Dedifferentiated amniotic fluid mesenchymal stem cell (primary cell): ENCODE measurements around the gene SMIM3.
A peak's percentile ranks its signal among the peaks of the same experiment; 100 is the strongest.
"Not testable (repeated sequence)": the region's sequence is repeated elsewhere in the genome, so short reads cannot be mapped to it uniquely, and the experiment has no call there.

Experiments
- DNase-seq: peaks from one replicate; pipeline ENCODE4 v3.0.0-alpha.2; 2016; ENCODE audit errors: extremely low spot score

SMIM3 gene

DNA sequence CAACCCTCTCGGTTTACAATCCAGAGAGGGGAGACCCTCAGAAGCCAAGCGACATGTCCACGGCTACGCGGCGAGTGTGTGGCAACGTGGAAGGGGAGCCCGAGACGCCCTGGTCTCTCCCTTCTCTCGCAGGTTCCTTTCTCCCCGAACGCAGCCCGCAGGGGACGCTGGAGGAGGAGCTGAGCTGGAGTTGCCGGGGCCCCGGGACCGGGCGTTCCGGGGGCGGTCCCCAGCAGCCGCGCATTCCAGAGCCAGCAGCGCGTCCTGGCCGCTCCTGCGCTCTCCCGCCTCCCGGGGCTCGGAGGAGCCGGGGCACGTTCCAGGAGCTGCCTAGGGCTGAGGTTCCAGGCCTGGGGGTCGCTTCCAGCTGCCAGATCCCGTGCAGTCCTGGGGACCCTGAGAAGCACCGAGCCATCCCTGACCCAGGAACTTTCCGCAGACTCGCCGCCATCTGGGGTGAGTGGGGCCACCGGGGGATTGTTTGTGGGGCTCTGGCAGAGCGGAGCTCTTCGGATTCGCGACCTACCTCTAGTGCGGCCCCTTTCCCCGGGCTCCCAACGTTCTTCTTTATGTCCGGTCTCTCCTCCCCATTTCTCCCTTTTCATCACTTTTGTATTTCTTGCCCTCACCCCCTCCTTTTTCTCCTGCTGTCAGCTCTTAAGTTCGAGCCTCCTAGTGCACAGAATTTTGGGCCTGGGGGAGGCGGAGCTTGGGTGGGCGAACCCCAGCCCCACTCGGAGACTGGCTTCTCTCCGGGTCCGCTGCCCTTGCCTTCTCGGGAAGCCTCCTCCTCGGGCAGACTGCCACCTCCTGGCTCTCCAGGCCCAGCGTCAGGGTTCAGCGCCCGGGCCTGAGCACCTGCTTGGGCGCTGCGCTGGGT, at the start of gene SMIM3:
Gene SMIM3 (plus strand): TSS at position 241 of the 880 bp plus-strand sequence. CDS start 16,684 bp downstream, outside the sequence.
- peak; percentile 62 for DNase-seq

GRCh38 chr5:150729859-150730258, 48.7 kb upstream of the SMIM3 start:
- no peak for DNase-seq

DNA sequence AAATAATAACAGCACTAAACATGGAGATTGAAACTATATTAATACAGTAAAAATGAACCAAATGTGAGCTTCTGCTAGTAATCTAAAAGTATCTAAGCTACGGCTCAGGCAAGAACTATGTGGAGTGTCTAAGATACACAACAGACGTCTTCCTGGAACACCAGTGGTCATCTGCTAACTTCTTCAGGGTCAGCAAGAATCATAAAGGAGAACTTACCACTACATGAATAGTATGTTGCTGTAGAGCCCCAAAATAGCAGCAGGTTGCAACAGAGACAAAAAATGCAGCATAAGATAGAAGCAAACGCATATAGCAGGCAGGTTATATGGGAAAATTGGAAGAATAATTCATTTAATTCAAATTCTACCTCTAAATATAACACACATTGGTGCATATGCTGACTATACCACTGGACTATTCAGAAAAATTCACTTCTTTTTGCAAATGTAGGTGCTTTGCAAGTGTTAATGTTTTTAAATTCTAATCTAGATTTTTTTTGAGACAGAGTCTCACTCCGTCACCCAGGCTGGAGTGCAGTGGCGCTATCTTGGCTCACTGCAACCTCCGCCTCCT, 46.8 kb upstream of the SMIM3 start:
- no peak for DNase-seq

- DNase-seq: no peak
These were observed 43.8 kb upstream of the SMIM3 start for GRCh38 chr5:150734579-150735384.

GRCh38 chr5:150738862-150739261, 39.7 kb upstream of the SMIM3 start:
- DNase-seq: no peak

DNA sequence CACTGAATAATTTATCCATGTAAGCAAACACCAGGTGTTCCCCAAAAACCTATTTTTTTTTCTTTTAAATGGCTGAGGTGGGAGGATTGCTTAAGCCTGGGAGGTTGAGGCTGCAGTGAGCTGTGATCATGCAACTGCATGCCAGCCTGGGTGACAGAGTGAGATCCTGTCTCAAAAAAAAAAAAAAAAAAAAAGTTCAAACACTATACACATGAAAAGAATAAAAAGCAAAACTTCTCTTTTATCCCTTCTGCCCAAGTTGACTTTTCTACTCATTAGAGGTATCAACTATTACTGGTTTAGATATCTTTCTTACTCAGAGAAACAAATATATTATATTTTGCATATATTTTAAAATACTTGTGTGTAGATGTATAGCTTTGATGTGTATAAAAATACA, 37.6 kb upstream of the SMIM3 start:
- no peak for DNase-seq

DNA sequence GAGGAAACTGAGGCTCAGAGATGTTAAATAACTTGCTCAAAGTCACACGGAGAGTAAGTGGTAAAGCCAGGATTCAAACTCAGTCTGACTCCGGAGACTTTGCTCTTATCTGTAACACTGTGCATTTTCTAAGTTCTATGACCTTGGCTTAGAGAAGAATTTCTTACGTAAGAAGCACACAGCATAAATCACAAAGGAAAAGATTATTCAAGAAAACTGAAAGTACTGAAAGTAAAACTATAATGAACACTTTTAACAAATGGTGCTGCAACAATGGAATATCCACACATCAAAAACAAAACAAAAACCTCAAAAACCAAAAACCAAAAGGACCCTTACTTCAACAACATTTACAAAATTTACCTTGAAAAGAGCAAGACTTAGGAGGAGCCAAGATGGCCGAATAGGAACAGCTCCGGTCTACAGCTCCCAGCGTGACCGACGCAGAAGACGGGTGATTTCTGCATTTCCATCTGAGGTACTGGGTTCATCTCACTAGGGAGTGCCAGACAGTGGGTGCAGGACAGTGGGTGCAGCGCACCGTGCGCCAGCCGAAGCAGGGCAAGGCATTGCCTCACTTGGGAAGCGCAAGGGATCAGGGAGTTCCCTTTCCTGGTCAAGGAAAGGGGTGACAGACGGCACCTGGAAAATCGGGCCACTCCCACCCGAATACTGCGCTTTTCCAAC, 36.0 kb upstream of the SMIM3 start:
- DNase-seq: not testable (repeated sequence)

- DNase-seq: not testable (repeated sequence)
These were observed 35.4 kb upstream of the SMIM3 start for GRCh38 chr5:150743142-150743488.

DNA sequence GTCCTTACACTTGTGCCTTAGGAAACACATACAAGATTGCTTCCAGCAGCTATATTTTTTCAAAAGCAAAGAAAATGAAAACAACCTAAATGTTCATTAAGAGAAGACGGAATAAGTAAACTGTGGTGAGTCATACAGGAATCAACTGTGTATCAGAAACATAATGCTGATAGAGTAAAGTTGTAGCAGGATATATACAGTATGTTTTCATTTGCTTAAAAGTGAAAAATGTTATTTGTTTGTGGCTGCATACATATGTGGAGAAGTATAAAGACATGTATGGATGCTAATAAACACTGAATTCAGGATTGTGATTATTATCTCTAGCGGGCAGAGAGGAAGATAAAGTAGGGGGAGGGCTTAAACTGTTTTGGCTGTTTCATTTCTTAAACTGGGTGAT, 28.1 kb upstream of the SMIM3 start:
- no peak for DNase-seq

DNA sequence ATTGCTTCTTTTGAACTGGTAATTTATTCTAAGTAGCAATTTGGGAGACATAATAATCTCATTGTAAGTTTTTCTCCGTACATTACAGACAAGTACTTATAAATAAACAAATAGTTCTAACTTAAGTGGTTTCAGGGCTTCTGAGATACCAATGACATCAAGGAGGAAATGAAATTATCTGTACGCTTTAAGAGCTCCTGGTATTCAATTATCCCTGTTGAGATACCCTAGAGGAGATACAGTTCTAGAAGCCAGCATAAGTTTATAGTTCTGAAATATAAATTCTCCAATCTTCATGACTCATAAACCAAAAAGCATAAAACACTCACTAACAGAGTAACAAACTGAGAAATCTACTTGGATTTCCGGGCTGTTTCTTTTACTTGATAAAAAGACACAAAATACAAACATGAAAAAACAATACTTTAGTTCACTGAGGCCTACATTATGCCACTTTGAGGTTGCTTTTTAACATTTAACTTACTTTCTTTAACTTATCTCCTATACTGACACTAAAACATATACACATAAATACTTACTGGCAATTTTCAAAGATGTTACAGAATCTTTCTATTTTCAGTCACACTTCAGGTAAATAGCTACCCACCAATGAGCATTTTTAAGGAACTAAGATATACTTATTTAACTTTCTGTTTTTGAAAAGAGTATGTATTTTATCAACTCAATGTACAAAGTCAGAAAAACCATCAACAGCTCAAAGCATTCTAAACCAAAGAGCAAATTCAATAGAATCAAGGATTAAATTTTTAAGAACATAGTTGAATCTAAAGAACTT, 27.3 kb upstream of the SMIM3 start:
- no peak for DNase-seq

DNA sequence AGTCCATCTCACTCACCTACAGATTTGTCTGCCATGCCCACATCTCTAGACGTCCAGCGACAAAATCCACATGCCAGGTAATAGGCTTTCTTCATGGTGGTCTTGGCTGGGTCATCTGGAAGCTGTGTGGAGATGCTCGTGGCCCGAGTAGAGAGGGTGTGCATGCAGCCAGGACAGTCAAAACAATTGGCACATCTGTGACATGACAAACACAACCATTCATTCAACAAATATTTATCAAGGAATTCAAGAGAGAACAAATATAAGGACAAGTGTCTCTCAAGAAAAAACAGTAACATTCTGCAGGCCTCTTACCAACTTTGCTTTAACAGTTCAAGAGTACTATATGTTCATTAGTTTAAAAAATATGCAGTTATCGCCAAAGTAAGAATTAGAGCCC, 25.1 kb upstream of the SMIM3 start:
- no peak for DNase-seq

DNA sequence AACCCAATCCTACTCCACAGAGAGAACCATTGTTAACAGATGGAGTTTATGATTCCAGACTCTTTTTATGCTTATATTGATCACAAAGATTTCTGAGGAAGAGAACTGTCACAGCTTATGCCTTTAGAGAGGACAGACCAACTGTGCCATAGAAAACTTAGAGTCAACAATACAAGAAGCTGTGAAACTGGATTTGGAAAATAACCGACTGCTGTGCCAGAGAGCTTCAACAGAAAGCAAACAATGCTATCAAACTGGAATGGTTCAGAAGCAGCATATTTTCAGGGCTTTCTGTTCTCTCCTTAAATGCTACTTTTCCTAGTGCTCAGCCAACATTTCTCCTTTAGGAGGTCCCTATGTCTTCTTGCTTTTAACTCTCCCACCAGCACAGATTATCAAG, 24.7 kb upstream of the SMIM3 start:
- no peak for DNase-seq

DNA sequence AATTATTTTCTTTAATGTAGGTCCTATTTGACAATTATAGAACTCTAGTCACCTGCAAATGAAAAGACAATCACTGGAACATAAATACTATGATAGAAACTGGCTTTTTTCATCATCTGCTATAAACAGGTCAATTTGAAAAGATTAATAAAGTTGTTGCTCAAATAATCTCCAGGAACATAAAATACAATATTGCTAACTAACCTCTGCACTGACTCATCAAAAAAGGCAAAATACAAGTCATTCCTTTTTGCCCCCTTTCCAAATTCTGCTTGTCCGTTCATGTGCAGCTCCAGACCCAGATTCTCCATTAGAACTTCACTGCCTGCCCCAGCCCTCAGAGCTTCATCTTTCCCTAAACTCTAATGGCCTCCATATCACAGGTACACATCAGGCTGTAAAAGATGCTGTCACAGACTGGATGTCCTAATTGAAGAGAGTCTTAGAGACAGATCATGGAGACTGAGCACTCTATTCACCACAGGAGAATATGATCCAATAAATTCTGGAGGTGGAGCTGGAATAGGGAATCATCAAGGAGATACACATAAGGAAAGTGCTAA, 21.4 kb upstream of the SMIM3 start:
- DNase-seq: no peak

- DNase-seq: no peak
These were observed 20.4 kb upstream of the SMIM3 start for GRCh38 chr5:150758203-150758530.

GRCh38 chr5:150758531-150759333, 19.8 kb upstream of the SMIM3 start, which contains the start of gene DCTN4:
TSS of gene DCTN4 (minus strand) at chr5:150759017. CDS start at chr5:150758993, 24 bp downstream.
- DNase-seq: peak; percentile 99

GRCh38 chr5:150759334-150759583, 19.3 kb upstream of the SMIM3 start:
- DNase-seq: no peak

GRCh38 chr5:150762211-150762610, 16.3 kb upstream of the SMIM3 start:
- no peak for DNase-seq

- DNase-seq: no peak
These were observed 15.4 kb upstream of the SMIM3 start for GRCh38 chr5:150763023-150763769.

DNA sequence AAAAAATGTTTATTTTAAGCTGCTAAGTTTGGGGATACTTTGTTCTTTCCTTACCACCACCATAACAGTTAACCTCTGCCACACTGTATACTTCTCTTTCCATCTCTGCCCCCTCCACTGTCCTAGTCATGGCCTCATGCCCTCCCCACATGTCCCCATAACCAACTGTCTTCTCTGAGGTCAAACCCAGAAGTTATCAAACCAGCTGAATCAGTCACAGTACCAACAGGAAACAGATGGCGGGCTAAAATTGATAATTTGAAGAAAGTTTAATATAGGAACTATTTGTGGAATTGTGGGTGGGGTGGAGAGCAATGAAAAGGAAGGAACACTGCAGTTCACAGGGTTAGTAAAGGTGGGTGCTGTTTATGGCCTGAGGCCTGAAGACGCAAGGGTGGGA, 14.0 kb upstream of the SMIM3 start:
- DNase-seq: no peak
